GM21619 (cell line): ENCODE results near the gene FXYD6.

Experiments
- ATAC-seq: cut with Tn5 transposase; IDR thresholded peaks from one replicate; pipeline ENCODE4 v1.9.1; 2021; ENCODE audit not compliant: unreplicated experiment

The FXYD6 gene

DNA sequence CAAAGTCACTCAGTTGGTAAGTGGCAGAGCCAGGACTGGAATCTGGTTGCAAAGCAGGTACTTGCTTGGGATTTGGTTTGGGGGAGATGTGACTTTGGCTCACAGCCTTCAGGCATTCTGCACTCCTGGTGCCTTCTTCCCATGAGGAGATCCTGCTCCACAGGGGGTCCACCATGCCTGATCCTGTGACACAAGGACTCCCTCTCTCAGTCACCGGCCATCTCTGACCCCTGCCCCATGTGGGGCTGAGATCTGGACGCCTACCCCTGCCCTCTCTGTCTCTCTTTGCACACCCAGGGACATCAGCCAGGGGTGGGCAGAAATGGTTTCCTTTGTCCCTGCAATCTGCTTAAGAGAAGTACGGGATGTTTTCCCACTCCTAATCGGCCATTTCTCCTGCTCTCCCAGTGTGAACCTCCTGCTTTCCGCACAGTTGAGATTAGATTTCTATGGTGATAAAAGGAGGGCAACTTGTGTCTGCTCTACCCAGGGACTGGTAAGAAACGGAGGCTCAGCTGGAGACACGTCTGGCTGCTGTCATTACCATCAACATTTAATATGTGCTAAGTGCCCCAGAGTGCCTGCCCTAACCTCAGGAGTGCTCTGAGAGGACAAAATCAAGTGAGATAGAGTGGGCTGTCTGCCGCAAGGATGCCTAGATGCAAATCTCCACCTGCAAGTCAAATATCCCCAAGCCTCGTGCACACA is 11.1 kb upstream of the FXYD6 start:
- no peak for ATAC-seq

DNA sequence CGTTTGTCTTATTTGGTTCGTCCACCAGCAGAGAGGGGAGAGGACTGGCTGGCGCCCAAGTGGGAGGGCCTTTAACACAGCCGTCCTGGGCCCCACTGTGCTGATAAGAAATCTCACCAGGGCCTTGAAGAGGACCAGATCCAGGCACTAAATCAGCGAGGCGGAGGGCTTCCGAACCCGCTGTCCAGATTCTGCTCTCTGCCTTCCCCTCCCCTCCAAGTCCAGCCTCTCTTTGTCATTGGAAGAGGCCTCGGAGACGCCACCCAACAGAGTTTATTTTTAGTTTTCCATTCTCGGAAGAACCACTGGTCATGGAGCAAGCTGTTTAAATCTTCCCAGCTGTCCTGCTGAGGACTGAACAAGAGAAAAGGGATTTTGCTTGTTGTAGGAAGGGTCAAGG is 9.3 kb upstream of the FXYD6 start:
- ATAC-seq: no peak

DNA sequence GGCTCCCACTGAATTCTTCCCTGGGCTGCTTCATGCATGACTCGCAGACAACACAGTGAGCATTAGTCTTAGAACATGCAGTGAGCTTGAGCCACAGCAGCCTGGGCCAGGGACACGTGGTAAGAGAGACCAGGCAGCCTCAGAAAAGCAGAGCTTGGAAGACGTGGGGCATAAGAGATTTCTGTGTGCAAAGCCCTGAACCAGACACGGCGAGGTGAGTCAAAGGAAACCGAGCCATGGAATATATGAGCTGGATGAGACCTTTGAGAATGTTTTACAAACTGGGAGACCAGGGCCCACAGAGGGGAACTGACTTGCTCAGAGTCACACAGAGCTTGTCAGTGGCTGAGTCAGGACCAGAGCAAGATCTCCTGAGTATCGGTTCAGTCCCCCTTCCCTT is 8.5 kb upstream of the FXYD6 start:
- no peak for ATAC-seq

DNA sequence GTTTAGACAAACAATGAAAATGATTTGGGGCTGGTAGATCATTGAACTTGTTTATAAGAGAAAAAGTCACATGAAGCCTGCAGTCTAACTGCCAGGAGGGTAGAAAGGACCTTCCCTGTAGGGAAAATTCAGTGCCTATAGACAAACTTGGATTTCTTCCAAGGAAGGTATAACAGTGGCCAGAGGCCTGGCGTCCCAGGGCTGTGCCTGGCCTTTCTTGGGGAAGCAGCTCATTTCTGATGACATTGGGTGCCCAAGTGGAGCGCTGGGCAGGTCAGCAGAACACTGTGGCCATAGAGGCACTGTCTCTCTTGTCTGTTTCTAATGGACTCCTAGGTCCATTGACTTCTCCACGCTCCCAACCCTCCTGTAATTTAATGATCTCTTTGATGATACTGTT is 6.6 kb upstream of the FXYD6 start:
- ATAC-seq: no peak

DNA sequence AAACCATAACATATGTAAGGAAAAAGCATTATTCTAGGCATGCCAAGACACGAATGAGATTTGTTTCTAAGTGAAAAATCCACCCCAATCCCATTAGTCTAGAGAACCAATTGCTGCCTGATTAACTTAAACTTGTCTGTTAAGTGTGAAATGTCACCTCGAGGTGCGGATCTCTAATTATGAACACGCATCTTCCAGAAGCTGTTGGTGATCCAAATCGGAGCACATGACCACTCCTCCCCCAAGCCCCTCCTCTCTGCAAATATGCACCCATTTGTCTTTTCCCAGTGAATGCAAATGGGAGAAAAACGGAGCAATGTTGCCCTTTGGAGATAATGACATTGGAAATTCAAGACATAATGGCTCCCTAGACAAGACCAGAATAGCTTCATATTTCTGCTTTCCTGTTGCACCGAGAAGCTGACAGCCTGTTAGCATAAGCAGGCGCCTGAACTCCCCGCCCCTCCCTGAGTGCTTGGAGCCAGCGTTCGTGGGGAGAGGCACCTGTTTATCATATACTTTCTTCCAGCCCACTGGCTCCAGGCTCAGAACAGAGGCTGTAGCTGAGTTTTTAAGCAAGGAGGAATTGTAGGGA is 6.0 kb upstream of the FXYD6 start:
- no peak for ATAC-seq

DNA sequence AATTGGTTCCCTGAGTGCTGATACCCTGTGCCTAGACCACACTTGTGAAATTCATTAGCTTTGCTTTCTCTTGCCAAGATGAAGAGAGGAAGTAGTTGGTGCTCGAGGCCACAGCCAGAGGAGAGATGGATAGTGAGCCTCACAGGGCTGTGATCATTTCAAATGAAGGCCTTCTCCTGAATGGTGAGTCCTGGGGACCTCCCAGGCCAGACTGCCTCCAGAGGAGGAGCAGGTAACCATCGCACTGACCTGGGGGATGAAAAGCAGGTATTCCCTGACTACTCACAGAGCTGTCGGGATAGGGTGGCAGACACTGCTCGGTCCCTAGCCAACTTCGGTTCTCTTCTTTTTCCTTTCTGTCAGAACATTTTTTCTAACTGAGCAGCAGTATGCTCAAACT is 4.8 kb upstream of the FXYD6 start:
- ATAC-seq: no peak

DNA sequence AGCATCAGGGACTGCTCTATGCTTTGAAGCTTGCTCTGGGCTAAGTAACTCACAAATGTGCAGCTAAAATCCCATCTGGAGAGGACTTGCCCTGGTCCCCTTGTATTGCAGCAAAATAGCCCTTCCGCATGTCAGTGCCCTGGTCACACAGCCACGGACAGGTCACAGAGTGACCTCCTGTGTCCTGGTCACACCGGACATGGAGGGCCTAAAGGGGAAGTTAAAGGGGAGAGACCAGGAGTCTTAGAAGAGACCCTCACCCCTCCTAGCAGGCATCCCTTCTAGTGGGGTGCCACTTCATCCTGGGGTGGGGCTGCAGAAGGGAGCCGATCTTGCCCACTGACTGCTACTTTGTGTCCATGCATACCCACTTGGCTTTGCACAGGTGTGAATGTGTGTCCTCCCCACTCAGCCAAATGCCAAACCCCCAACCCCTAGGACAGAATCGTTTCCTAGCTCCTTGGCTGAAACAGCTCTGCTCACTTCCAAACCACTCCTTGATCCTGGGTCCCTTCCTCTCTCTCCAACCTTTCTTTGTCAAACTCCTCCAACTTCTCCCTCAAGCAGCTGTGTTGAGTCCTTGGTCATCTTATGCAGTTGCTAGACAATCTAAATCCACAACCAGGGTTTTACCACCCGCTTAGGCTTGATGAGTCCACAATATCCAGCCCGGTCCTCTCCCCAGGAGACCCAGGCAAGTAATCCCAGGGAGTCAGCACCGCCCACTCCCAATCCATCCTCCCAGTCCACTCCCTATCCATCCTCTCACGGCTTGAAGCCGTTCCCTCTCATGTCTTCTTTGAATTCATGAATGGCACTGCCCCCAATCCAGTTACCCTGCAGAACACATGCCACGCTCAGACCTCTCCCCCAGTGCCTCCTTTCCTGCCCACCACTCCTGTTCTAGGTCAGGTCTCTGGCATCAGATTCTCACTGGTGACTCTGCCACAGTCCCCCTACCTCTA is 3.3 kb upstream of the FXYD6 start:
- ATAC-seq: no peak

DNA sequence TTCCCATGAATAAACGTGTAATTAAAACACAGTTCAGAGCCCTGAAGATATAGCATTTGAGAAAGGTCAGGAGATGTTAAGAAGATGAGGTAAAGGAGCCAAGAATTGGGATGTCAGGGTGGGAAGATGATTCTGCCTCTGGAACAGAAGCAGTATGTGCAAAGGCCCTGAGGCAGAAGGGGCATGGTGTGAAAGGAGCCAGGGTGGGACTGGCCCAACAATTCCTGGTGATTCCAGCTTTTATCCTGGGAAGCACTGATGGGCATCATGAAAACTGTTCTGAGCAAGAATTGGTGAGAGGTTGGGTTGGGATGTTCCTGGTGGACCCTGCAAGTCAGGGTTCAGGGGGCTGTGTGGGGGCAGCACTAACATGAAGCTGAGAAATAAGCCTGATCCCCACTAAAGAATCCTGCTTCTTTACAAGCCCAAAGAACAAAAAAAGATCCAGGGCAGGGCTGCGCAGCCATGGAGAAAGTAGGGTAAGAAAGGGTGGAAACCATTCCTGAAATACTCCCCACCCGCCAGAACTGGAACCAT is 2.5 kb upstream of the FXYD6 start:
- no peak for ATAC-seq

DNA sequence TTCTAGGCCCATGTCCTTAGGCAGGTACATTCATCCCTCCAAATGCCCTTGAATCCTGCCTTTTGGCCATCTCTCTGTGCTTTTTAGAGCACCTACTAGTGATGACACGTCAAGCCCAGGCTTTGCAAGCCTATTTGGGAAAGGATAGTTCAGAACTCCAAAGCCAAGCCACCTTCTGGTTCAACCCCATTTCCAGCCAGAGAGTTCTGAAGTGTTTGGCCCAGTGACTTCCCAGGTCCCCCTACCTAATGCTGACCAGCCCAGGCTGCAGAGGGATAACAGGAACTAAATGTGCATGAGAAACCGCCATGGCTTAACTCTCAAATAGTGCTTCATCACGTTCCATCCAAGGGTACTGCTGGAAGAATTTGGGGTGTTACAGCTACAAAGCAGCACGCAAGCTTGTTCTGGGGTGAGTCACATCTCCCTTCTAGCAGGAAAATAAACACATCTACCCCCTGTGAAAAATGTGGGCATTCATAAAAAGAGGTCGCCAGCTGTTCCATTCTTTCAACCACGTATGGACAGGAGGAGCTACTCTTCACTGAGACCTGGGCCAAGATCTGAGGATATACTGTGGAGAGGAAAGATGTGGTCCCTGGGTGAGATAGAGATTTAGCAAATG is 2.0 kb upstream of the FXYD6 start:
- ATAC-seq: no peak

DNA sequence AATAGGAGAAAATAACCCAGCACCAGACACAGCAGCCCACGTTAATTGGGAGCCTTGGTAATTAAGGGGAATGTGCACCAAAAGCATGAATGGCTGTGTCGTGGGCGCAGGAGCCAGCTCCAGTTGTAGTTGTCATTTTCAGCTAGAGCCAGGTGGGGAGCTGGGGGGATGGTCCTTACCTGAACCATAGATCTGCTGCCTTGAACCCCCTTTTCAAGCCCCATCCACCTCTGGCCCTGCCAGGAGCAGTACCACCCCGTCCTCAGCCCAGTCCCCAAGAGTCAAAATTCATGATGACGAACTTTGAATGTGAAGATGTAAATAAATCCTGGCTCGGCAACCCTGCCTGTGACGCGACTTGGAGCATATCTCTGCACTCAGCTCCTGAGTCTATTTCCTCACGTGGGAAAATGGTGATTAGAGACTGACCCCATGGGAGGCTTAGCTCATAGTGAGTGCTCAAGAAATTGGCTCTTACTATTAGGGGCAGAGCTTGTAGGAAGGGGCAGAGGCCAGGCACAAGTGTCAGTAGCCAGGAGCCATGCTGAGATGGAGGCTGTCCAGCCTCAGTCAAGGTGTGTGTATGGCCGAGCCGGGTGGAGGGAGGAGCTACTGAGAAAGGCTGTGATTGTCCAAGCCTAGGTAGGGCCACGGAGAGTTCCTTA is 794 bp upstream of the FXYD6 start:
- ATAC-seq: no peak

DNA sequence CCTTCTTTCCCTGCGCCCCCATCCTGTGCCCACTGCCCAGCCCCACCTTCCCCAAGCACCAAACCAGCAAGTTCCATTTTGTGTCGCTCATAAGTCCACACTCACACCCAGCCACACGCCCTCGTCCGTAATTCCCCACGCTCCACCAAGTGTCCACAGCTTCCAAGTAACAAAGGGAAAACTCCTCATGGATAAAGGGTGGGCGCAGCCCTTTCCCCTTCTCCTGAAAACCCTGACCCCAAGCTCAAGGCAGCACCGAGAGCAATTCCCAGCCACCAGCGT is 458 bp downstream of the FXYD6 start:
- no peak for ATAC-seq

DNA sequence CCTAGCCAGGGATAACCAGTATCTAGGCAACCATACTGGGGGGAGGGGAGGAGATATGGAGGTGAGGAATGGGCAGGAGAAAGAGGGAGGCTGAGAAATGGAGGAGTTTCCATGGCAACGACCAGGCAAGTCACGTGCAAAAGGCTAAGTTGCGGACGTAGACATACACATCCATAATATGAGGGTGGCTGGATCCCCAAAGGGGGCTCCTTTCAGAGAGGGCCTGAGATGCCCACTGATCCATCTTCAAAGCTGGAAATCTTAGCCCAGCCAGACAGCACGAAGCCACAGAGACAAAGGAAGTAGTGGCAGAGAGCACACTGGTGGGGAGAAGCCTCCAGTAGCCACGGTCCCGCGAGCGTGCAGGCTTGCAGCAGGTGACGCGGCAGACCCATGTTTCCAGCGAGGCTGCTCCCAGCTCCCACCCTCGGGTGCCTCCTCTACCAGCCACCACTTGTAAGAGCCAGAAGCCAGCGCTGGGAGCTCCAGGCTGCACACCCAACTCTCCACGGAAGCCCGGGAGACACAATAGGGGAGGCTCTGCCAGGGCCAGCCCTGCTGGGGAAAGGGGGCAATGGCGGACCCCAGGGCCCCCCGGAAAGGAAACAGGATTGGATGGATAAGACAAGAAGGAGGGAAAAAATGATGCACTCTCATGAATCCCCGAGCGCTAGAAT is 938 bp downstream of the FXYD6 start:
- ATAC-seq: no peak

DNA sequence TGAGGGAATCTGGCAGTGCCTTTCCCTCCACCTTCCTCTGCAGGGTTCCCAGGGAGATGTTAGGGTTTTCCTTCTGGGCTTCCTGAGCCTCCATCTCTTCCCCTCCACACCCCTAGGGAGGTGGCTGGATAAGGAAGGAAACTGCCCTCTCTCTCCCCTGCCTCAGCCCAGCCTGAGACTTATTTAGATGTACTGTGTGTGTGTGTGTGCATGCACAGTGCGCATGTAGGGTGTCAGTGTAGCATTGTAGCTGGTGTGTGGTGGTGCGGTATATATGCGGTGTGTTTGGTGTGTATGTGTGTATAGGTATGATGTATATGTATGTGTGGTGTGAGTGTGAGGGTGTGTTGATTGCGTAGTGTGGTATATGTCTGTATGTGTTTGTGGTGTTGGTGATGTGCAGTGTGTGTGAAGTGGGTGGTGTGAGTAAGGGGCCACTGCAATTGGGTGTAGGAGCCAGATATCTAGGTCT is 1.5 kb downstream of the FXYD6 start:
- ATAC-seq: no peak

DNA sequence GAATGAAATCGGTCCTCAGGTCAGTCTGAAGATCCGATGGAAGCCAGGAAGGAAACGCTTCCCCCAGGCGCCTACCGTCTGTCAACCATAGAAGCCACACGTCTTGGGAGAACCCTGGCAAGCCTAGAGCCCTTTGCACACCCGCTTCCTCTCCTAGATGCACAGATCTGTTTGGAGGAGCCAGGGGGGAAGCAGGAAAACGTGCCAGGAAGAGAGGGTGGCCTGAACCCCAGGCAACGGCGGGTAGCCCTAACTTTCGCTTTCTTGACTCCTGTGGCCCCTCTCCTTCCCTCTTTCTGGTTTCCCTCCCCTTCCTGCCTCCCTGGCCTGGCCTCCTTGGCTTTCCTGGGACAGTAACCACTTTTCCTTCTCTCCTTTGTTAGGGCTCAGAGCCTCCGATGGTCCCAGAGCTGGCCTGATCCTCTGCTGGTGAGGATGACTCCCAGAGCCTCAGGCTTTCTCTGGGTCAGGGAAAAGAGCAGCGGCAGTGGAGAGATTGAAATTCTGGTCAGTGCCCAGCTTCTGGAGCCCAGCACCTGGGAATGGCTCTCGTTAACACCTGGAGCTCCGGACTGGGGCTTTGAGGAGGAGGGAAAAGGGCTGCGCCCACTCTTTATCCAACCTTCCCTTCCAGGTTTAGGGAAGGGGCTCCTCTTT is 2.1 kb downstream of the FXYD6 start:
- no peak for ATAC-seq

DNA sequence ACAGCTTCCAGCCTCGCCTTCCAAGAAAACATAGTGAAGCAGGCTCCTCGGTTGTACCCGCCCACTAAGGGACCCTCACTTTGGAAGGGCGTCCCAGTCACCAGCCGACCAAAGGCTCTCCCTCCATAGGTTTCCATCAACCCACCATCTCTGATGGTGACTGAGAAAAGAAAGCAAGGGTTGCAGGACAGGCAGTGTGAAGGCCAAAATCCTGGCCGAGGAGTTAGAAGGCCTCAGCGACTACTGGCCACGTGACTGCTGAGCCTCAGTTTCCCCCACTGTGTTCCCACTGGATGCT is 2.7 kb downstream of the FXYD6 start:
- ATAC-seq: no peak

DNA sequence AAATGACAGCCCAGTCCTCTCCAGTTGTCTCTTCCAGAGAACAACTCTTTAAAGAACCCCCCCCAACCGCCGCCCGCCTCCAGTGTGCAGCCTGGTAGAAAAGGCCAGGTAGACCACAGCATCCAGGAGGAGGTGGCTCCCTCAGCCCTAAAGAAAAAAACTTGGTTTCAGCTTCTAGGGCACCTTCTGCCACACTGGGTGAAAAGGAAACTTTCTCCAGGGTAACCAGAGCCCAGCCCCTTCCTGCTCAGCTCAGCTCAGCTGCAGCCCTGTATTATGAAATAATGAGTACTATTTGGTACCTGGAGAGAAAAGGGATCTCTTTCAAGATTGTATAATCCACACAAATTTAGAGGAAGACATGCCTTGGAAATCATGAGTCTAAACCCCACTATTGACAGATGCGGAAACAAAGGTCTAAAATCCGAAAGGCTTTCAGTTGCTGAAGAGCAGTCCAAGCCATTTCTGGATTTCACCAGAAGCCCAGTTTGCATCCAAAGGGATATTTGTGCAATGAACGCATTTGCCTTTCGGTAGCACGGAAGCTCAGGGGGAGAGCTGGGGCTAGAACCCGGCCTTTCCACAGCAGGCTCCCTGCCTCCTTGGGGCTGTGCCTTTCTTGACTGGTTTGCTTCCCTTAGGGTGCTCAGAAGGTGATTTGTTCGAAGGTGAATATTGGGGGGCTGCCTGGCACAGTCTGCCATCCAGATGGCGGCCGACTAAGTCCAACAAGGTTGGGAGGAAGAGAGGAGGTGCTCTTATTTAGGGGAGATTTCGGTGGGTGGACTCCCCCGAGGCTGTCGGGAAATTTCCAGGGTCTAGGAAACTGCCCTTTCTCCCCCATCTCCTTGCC is 3.3 kb downstream of the FXYD6 start:
- ATAC-seq: no peak

DNA sequence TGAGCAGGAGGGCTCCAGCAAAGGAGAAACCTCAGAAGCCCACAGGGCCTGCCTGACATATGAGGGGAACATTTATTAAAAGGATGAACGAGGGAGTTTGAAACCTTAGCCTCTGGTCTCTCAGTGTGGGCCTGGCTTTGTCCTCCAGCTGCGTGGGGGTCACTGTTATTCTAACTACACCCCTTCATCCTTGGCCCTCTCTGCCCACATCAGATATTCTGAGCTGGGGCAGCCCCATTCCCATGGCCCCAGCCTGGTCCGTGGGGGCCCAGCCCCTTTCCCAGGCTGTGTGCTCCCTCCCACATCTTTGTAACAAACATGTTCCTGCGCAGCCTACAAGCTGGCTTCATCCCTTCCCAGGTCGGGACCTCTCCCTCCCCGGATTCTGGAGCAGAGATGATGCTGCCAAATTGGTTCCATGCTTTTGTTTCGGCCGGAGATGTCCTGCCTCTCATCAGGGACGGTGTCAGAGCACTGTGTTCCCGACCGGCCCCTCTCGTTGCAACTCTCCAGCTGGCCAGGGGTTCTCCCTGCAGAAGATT is 4.0 kb downstream of the FXYD6 start:
- ATAC-seq: no peak

DNA sequence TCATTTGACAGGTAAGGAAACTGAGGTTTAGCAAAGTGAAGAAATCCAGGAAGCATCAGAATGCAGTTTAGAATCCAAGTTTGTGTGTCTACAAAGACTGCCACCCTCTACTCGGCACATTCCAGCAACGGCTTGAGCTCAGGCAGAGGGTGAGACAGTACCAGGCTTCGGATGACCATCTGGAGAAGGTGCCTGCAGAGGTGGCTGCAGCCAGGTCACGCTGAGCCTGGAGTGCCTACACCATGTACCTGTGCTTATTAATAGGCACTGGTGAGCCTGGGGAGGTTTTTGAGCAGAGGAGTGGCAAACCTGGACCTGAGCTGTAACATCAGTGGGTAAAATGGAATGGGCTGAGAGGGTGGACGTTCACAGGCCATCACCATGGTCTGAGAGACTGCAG is 4.7 kb downstream of the FXYD6 start:
- no peak for ATAC-seq

DNA sequence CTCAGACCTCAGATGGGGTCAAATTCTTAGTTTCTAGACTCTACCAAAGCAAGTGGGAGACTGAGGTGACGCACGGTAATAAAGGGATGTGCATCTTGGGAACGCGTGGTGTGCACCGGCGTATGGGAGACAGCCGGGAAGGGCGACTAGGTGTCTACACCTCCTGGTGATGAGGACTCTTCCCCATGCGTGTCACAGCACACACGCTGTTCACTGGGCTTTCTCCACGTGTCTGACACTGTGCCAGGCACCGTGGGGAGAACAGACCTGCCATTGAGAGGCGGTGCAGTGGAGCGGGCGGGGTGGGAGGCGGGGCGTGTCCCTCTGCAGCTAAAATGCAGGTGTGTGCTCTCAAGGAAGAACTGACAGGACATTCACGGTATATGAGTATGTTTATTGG is 5.3 kb downstream of the FXYD6 start:
- no peak for ATAC-seq
